HG03095 (cell line): ENCODE measurements around the gene IDH3A.

Source experiments
- ATAC-seq: cut with Tn5 transposase; IDR thresholded peaks from one replicate; pipeline ENCODE4 v1.9.1; 2021; ENCODE audit warnings: moderate library complexity; ENCODE audit not compliant: unreplicated experiment

IDH3A gene

GRCh38 chr15:78216276-78217104 lies 67.3 kb downstream of the IDH3A start:
- no peak for ATAC-seq

GRCh38 chr15:78220713-78221112 lies 71.6 kb downstream of the IDH3A start:
- no peak for ATAC-seq
